NCI-H446 (cell line): ENCODE data around the gene SEZ6L.

Experiments
- DNase-seq, 2 experiments: peaks; one replicate each; lab custom pipeline; 2025; lab: John Stamatoyannopoulos, UW

The SEZ6L gene

DNA sequence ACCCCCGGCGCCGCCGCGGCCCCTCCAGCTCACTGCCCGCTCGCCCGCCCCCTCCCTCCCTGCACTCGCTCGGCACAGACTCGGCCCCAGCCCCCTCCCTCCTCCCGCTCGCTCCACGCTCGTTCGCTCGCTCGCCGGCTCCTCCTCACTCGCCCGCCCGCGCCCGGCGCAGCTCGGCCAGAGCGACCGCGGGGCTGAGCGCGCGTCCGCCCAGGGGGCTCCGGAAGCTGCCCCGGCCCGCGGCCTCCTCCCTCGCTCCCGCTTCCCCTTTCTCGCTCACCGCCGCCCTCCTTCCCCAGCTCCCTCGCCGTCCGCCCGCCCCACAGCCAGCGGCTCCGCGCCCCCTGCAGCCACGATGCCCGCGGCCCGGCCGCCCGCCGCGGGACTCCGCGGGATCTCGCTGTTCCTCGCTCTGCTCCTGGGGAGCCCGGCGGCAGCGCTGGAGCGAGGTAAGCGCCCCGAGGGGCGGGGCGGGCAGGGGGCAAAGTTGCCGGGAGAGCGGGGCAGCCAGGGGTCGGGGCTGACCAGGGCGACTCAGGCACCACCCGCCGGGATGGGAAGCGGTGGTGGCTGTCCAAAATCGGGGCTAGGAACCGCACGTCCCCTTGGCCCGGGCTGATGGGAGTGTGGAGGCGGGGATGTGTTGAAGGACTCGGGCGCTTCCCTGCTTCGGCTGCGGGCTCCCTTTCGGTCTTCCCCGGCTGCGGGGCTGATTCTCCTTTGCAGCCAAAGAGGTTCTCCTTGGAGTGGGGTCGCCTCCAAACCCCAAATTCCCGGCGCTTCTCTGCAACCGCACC is at the start of gene SEZ6L:
TSS of gene SEZ6L (plus strand) at position 148 of the 797 bp plus-strand sequence. CDS start at position 356, 208 bp downstream.
- peak; percentile 68 to 86 for DNase-seq

- no peak for DNase-seq
Measured at GRCh38 chr22:26122920-26123468, 46.3 kb upstream of the SEZ6L start.

DNA sequence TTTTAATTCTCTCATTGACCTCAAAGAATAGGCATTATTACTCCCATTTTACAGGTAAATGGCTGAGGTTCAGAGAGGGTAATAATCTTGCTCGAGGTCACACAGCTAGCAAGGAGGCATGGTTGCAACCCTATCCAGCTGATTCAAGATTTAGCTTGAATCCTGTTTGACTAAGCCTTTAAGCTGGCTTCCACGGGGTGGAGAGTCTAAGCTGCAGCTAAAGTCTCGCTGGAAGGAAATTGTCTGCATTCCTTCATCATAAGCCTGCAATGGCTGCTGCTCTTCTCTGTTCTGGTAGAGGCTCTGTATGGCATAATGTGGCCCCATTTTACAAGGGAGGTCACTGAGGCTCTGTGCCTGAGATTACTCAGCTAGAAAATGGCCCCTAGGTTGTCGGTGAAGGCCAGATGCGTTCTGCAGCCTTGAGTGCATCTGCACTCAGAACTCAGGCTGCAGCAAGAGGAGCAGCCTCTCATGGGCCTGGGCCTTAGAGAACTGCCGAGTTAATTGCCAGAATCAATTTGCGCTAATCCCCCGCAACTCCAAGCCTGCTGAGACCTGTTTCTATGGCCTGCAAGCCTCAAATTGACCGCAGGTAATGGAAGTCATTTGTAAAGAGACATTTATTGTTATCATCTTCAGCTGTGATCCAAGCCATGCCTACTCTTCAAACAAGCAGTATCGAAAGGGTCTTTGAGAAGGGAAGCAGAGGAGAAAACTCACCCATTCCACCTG is 44.1 kb upstream of the SEZ6L start:
- no peak for DNase-seq

DNA sequence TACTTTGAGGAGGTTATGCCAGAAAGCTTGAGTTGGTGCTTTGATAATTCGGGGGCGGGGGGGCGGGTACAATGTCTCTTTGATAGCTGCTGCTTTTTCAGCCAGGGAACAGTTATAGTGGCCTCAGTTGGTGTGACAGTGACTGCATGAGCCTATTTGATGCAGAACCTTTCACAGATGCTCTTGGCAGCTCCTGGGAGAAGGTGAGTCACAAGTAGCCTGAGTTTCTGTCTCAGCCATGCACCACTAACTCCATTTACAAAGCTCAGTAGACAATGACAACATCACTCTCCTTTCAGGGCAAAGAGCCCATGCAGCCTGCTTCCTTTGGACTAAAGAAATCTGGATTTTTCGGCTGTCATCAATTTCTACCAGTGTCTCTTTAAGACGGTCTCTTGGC is 42.1 kb upstream of the SEZ6L start:
- DNase-seq = peak in 1 of 2 experiments; percentile 39

GRCh38 chr22:26127556-26127955 is 41.7 kb upstream of the SEZ6L start:
- no peak for DNase-seq

- DNase-seq = no peak
Measured at GRCh38 chr22:26131589-26132154, 37.6 kb upstream of the SEZ6L start.

- peak in 1 of 2 experiments; percentile 8 for DNase-seq
Measured at GRCh38 chr22:26134654-26135330, 34.5 kb upstream of the SEZ6L start.

- DNase-seq = peak in 1 of 2 experiments; percentile 39
Measured at GRCh38 chr22:26135806-26136205, 33.5 kb upstream of the SEZ6L start.

DNA sequence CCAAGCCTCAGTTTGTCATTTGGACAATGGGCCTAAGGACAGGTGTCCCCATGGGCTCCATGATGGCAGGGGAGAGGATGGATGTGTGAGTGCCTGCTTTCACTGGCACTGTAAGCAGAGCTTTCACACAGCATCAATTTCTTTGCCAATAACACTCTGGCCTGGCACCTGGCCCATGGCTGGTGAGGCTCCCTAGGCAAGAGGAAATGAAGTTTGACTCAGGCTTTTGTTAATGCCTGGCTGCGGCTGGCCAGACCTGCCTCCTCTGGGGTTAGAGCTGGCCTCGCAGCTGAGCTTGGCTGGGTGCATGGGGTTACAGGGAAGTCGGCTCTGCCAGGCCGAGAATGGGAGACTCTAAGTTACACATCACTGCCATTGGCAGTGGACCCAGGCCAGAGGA is 30.0 kb upstream of the SEZ6L start:
- DNase-seq = peak; percentile 86 to 96

- DNase-seq = peak; percentile 25 to 75
Measured at GRCh38 chr22:26141831-26142230, 27.4 kb upstream of the SEZ6L start.

- DNase-seq = peak in 1 of 2 experiments; percentile 45
Measured at GRCh38 chr22:26143806-26144325, 25.4 kb upstream of the SEZ6L start.

DNA sequence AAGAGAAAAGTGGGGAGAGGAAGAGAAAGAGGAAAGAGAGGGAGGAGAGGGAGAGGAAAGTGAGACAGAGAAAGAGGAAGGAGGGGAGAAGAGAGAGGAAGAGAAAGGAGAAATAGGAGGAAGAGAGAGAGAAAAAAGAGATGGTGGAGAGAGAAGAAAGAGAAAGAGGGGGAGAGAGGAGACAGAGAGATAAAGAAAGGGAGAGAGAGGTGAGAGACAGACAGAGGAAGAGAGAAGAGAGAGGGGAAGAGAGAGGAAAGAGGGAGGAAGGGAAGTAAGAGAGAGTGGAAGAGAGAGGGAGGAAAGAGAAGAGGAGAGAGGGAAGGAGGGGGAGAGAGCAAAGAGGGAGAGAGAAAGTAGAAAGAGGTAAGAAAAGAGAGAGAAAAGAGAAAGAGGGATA is 9.4 kb upstream of the SEZ6L start:
- no peak for DNase-seq

GRCh38 chr22:26161746-26162145 is 7.5 kb upstream of the SEZ6L start:
- DNase-seq = no peak

GRCh38 chr22:26162926-26163325 is 6.3 kb upstream of the SEZ6L start:
- DNase-seq = no peak

DNA sequence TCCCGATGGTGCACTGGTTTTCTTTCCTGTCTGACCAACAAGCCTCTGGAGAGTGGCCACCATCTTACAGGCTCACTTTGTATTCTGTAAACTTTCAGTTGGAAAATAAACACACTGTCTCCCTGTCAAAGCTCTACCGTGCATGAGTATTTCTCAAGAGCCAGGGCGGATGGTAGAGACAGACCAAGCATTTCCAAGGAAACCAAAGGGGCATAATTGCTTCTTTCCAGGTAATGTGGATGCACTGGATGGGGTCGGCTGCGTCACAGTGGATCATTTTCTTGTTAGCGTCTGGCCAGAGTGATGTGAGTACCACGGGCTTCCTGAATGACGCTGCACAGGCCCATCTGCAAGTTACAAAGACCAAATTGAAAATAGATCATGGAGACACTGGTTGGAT is 5.1 kb upstream of the SEZ6L start:
- no peak for DNase-seq

- DNase-seq = peak; percentile 14 to 63
Measured at GRCh38 chr22:26168330-26168851, 871 bp upstream of the SEZ6L start.

GRCh38 chr22:26168939-26169314 is 335 bp upstream of the SEZ6L start:
- DNase-seq = peak; percentile 68 to 86

DNA sequence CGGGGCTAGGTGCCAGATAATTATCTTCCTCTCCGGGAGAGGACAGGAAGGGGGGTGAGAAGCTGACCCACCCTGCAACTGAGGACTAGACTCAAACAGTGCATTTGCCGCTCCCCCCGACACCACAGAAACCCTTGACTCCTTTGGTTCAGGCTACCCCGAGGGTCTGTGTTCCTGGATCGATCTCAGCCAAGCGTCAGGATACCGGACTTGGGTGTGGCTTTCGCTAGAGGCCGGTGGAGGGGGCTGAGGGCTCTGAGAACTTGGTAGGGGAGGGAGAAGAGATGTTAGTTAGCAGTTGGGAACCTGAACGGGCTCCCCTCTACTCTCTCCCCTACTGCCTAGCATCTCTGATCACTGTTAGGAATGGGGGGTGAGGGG is 840 bp downstream of the SEZ6L start:
- DNase-seq = peak; percentile 40 to 49

DNA sequence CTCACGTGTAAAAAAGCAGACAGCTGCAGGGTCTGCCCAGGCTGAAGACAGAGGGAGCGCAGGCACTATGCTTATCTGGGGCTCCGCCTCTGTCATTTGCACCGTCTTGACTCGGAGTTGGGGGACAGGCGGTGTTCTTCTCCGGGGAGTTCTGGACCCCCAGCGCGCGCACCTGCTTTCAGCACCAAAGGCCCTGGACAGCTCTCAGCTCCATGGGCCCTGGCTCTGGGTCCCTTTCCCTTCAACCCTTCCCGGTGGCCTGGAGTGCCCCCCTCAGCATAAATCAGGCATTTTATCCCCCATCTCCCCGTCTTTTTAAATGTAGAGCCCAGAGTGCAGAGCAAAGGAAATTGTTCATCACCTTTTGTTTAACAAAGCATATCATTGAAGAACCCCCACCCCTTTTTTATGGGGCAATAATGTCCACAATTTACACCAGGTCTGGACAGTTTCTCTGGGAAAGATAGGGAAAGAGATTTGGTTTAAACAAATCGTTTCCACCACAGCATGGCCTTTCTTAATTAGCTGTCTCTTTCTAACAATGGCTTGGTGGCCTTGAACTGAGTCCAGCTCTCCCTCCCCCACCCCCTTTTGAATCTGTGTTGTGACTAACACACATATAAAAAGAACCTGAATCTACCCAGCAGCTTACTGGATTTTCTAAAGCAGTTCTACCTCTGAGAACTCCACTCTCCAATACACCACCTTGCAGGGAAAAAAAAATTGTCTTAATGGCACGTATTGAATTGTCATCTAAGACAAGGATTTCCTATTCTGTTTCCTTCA is 1.7 kb downstream of the SEZ6L start:
- DNase-seq = peak; percentile 2 to 64

DNA sequence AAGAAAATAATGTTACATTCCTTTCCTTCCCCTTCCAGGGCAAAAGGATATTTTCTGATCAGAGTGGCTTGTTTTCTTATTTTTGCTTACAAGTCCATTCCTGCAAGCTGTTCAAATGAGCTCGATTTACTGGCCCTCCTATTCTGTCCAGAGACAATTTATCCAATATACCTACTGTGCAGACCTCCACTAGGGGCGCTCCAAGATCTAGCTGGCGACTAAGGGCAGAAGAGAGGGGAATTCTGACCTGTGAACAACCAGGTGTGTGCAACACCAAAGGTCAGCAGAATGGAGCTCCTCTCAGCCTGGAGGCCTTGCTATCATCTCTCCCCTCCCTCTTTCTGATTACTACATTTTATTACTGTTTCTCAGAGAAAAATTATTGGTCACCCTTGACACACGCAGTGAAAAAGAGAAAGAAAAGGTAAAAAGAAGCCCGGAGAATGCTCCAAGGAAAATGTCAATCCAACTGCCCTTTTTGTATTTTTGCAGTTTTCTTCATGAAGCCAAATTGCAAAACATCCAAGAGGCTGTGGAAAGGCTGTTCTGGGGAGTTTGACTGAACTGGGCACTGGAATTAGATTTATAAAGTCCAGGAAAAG is 3.2 kb downstream of the SEZ6L start:
- DNase-seq = peak; percentile 34 to 61
